ENCODE measurements around the gene TP53BP2.

TP53BP2 gene

GRCh38 chr1:223792046-223792445, 53.7 kb downstream of the TP53BP2 start:
- no peak for DNase-seq

GRCh38 chr1:223788746-223789415, 56.9 kb downstream of the TP53BP2 start:
- no peak for DNase-seq

- DNase-seq = no peak
Measured at GRCh38 chr1:223785808-223786207, 59.9 kb downstream of the TP53BP2 start.

- no peak for DNase-seq
Measured at GRCh38 chr1:223784541-223784940, 61.2 kb downstream of the TP53BP2 start.

- no peak for DNase-seq
Measured at GRCh38 chr1:223783676-223784075, 62.1 kb downstream of the TP53BP2 start.

GRCh38 chr1:223780949-223781348, 64.8 kb downstream of the TP53BP2 start:
- DNase-seq = no peak

GRCh38 chr1:223780318-223780717, 65.4 kb downstream of the TP53BP2 start:
- no peak for DNase-seq

GRCh38 chr1:223776826-223777454, 68.8 kb downstream of the TP53BP2 start:
- DNase-seq = no peak

- peak; percentile 80 for DNase-seq
Measured at GRCh38 chr1:223776075-223776814, 69.5 kb downstream of the TP53BP2 start.

- DNase-seq = no peak
Measured at GRCh38 chr1:223775711-223776074, 70.1 kb downstream of the TP53BP2 start.

GRCh38 chr1:223775054-223775453, 70.7 kb downstream of the TP53BP2 start:
- no peak for DNase-seq

GRCh38 chr1:223774134-223774814, 71.5 kb downstream of the TP53BP2 start:
- DNase-seq = no peak

- no peak for DNase-seq
Measured at GRCh38 chr1:223772771-223773160, 73.0 kb downstream of the TP53BP2 start.

- peak; percentile 78 for DNase-seq
Measured at GRCh38 chr1:223771814-223772770, 73.7 kb downstream of the TP53BP2 start.

GRCh38 chr1:223771469-223771813, 74.3 kb downstream of the TP53BP2 start:
- no peak for DNase-seq

- DNase-seq = no peak
Measured at GRCh38 chr1:223770621-223771315, 75.0 kb downstream of the TP53BP2 start.

GRCh38 chr1:223765719-223766340, 79.9 kb downstream of the TP53BP2 start:
- DNase-seq = no peak

GRCh38 chr1:223765036-223765718, 80.6 kb downstream of the TP53BP2 start:
- no peak for DNase-seq

GRCh38 chr1:223763881-223764280, 81.9 kb downstream of the TP53BP2 start:
- no peak for DNase-seq

GRCh38 chr1:223763251-223763650, 82.5 kb downstream of the TP53BP2 start:
- no peak for DNase-seq

GRCh38 chr1:223761411-223761810, 84.3 kb downstream of the TP53BP2 start:
- no peak for DNase-seq

All from NCI-H226 (cell line).